ENCODE measurements around the gene SNX24.
A peak's percentile ranks its signal among the peaks of the same experiment; 100 is the strongest.

SNX24 gene

GRCh38 chr5:122924719-122925395, 79.4 kb downstream of the SNX24 start:
- H3K4me3 ChIP-seq (ENCODE audit: low read depth, low read length): no peak overlapping the region
- DNase-seq (ENCODE audit: low read depth): no peak
- no peak for TF ChIP-seq CTCF (conservative IDR thresholded peaks at IDR 0.05; ENCODE audit: low read depth, low read length)

- no peak overlapping the region for H3K4me3 ChIP-seq (ENCODE audit: low read depth, low read length)
- DNase-seq (ENCODE audit: low read depth): no peak
- TF ChIP-seq CTCF (conservative IDR thresholded peaks at IDR 0.05; ENCODE audit: low read depth, low read length): no peak
Observed at GRCh38 chr5:122929001-122929400, 83.6 kb downstream of the SNX24 start.

GRCh38 chr5:122929980-122930379, 84.6 kb downstream of the SNX24 start:
- DNase-seq (ENCODE audit: low read depth): no peak
- no peak for TF ChIP-seq CTCF (conservative IDR thresholded peaks at IDR 0.05; ENCODE audit: low read depth, low read length)
- no peak overlapping the region for H3K4me3 ChIP-seq (ENCODE audit: low read depth, low read length)

GRCh38 chr5:122933956-122934355, 88.5 kb downstream of the SNX24 start:
- DNase-seq (ENCODE audit: low read depth): peak; percentile 47
- TF ChIP-seq CTCF (conservative IDR thresholded peaks at IDR 0.05; ENCODE audit: low read depth, low read length): no peak
- H3K4me3 ChIP-seq (ENCODE audit: low read depth, low read length): no peak overlapping the region

GRCh38 chr5:122936088-122936487, 90.7 kb downstream of the SNX24 start:
- TF ChIP-seq CTCF (conservative IDR thresholded peaks at IDR 0.05; ENCODE audit: low read depth, low read length): no peak
- no peak overlapping the region for H3K4me3 ChIP-seq (ENCODE audit: low read depth, low read length)
- DNase-seq (ENCODE audit: low read depth): no peak

GRCh38 chr5:122937914-122938313, 92.5 kb downstream of the SNX24 start:
- H3K4me3 ChIP-seq (ENCODE audit: low read depth, low read length): no peak overlapping the region
- TF ChIP-seq CTCF (conservative IDR thresholded peaks at IDR 0.05; ENCODE audit: low read depth, low read length): no peak
- peak; percentile 25 for DNase-seq (ENCODE audit: low read depth)

GRCh38 chr5:122940890-122941289, 95.5 kb downstream of the SNX24 start:
- DNase-seq (ENCODE audit: low read depth): no peak
- no peak overlapping the region for H3K4me3 ChIP-seq (ENCODE audit: low read depth, low read length)
- no peak for TF ChIP-seq CTCF (conservative IDR thresholded peaks at IDR 0.05; ENCODE audit: low read depth, low read length)

Data from choroid plexus epithelial cell (primary cell).